22Rv1 (cell line): ENCODE data around the gene ATCAY.

ENCODE experiments used
- CTCF ChIP-seq: fragments of 450-650 bp; IDR thresholded peaks from 2 replicates; pipeline ENCODE4 v1.5.1; 2017; ENCODE audit warnings: mild to moderate bottlenecking
- ZFX ChIP-seq: fragments of 450-650 bp; IDR thresholded peaks from 2 replicates; pipeline ENCODE4 v1.6.1; 2017; ENCODE audit warnings: antibody characterized with exemption, borderline replicate concordance

GRCh38 chr19:3907626-3908265 is 27.3 kb downstream of the ATCAY start:
- TF ChIP-seq CTCF (no peak), ZFX (no peak)
